Small intestine (tissue), 7 donors: Measurements from ENCODE around the gene TBKBP1. TPM values are rescaled to one million over a fixed set of nuclear protein-coding genes. Genes with fewer than 3 reads are reported as not detected.
"Not testable (repeated sequence)": the region's sequence is repeated elsewhere in the genome, so short reads cannot be mapped to it uniquely, and the experiment has no call there.

ENCODE experiments used
- DNase-seq, 2 donors: peaks; one replicate each; pipeline versions ENCODE4 v3.0.0 to v3.0.0-alpha.2; 2013
- FAIRE-seq: peaks from 2 replicates; lab custom pipeline; 2012; peaks lifted over from hg19 to GRCh38; lab: Jason Lieb, UNC
- H3K27ac ChIP-seq, 3 donors: one replicate each; pipeline ENCODE4 v1.5.1; 2013; ENCODE audit warnings: low read length in 2 of 3, mild to moderate bottlenecking in 2 of 3, control low read depth in 1 of 3, inconsistent platforms in 1 of 3, low read depth in 1 of 3, moderate library complexity in 1 of 3
- H3K27me3 ChIP-seq, 3 donors: one replicate each; pipeline ENCODE4 v1.6.1; 2013; ENCODE audit warnings: low read length in 3 of 3, inconsistent platforms in 1 of 3; ENCODE audit not compliant: control insufficient read depth in 3 of 3, insufficient read depth in 3 of 3
- H3K36me3 ChIP-seq, 3 donors: one replicate each; pipeline ENCODE4 v1.6.1; 2013; ENCODE audit warnings: low read length in 3 of 3, inconsistent platforms in 1 of 3, low read depth in 1 of 3, mild to moderate bottlenecking in 1 of 3, moderate library complexity in 1 of 3; ENCODE audit not compliant: control insufficient read depth in 3 of 3, insufficient read depth in 2 of 3
- H3K4me1 ChIP-seq, 3 donors: one replicate each; pipeline ENCODE4 v1.6.1; 2013; ENCODE audit warnings: low read length in 2 of 3, inconsistent platforms in 1 of 3, low read depth in 1 of 3, mild to moderate bottlenecking in 1 of 3, moderate library complexity in 1 of 3; ENCODE audit not compliant: control insufficient read depth in 3 of 3, insufficient read depth in 2 of 3
- H3K4me3 ChIP-seq, 3 donors: one replicate each; pipeline ENCODE4 v1.5.1; 2013; ENCODE audit warnings: low read length in 3 of 3, control low read depth in 1 of 3, inconsistent platforms in 1 of 3, low read depth in 1 of 3, mild to moderate bottlenecking in 1 of 3, moderate library complexity in 1 of 3
- H3K9me3 ChIP-seq, 2 donors: one replicate each; pipeline ENCODE4 v1.6.1; 2013; ENCODE audit warnings: low read depth in 1 of 2, low read length in 1 of 2; ENCODE audit not compliant: control insufficient read depth in 2 of 2, insufficient read depth in 1 of 2
- WGBS, 3 donors: extraction: QIAGEN DNeasy Blood & Tissue Kit; methylation state at CpG; one replicate each; pipeline ENCODE4 v1.1.7; 2013; 5-methylcytosine and 5-hydroxymethylcytosine counted together
- polyA plus RNA-seq, 4 donors: library from polyadenylated mRNA; stranded (reverse) in 3 of 4; unstranded in 1 of 4; fragments of 200-250 nt in 3 of 4; fragments of 120-200 nt in 1 of 4; gene quantifications; one replicate each; pipeline versions ENCODE4 v1.2.1 to v1.2.3, GENCODE V29; 2013
- donor health status: healthy with polysubstance abuse.
- donor health status: control.
- donor health status: control.
- donor health status: Bipolar disorder and iron deficiency.
- donor health status: healthy.

The TBKBP1 gene
- polyA plus RNA-seq, 4 donors = 0.22 to 7.5 (median 4.5) TPM

GRCh38 chr17:47670064-47670463 lies 23.9 kb upstream of the TBKBP1 start:
- Histone ChIP-seq H3K4me3 (no peak overlapping the region), H3K27me3 (no peaks in the 10 kb centered on the region), H3K9me3 (no peaks in the 10 kb centered on the region), H3K27ac (peak overlapping the region in 1 of 3 donors; percentile 49), H3K36me3 (peaks cover 31 to 59% (median 40%) of the 10 kb centered on the region in 3 donors), H3K4me1 (no peaks in the 10 kb centered on the region)
- 21 to 28% (median 25%) methylated on average over 1 of the region's 1 CpG for WGBS, 3 donors
- DNase-seq (no peak), FAIRE-seq (no peak)

GRCh38 chr17:47674499-47674898 lies 19.5 kb upstream of the TBKBP1 start:
- no peak overlapping the region for H3K4me3 ChIP-seq
- no peak overlapping the region for H3K27ac ChIP-seq
- no peaks in the 10 kb centered on the region for H3K27me3 ChIP-seq
- H3K4me1 ChIP-seq = no peaks in the 10 kb centered on the region
- H3K9me3 ChIP-seq = no peaks in the 10 kb centered on the region
- 85 to 88% (median 86%) methylated on average over 4 of the region's 4 CpGs for WGBS, 3 donors
- DNase-seq (no peak), FAIRE-seq (no peak)
- peaks cover 49 to 55% (median 51%) of the 10 kb centered on the region in 3 donors for H3K36me3 ChIP-seq

DNA sequence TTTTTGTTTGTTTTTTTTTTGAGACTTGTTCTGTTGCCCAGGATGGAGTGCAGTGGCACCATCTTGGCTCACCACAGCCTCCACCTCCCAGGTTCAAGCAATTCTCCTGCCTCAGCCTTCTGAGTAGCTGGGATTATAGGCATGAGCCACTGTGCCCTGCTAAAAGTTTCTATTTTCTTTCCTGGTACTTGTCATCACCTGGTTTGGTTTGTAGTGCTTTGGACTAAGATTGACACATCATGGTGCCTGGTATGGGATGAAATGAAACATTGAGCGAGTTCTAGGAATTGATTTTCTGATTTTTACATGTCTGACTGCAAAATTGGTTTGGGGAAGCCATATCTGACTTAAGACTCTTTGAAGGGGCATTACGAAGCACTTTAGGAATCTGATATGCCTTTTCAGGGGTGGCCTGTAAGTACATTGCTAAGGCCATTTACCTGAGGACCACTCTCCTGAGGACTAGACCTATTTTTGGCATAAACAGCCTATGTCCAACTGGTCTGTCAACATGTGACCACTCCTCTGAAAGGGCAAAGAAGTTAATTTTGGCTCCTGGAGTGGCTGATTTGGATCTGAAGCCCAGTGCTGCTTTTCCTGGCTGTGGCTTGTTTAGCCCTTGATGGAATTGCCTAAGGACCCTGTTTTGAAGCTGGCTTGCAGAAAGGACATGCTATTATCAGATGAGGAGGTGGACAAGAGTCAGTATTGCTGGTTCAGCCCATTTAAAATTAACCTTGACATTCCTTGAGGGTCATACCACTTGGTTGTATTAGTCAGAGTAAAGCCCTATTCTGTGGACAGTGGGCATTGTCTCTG lies 18.4 kb upstream of the TBKBP1 start:
- DNase-seq = no peak
- Histone ChIP-seq H3K4me3 (peak overlapping the region in 1 of 3 donors; percentile 13), H3K9me3 (no peaks in the 10 kb centered on the region), H3K27ac (no peak overlapping the region), H3K27me3 (no peaks in the 10 kb centered on the region), H3K36me3 (peaks cover 51 to 53% (median 53%) of the 10 kb centered on the region in 3 donors), H3K4me1 (no peaks in the 10 kb centered on the region)
- 95 to 96% (median 96%) methylated on average over 2 of the region's 2 CpGs for whole genome bisulfite sequencing, 3 donors
- no peak for FAIRE-seq

DNA sequence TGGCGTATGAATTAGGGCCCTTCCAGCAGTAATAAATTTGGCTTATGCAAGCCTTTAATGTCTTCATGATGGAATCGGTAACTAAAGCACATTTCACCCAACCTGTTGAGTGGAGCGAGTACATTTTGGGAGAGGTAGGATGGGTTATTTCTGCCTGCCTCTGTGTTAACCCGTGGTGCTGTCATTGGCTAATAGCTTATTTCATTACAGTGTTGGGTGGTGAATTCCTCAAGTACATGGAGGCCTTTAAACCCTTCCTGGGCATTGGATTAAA lies 17.8 kb upstream of the TBKBP1 start:
- H3K36me3 ChIP-seq = peaks cover 51 to 53% (median 52%) of the 10 kb centered on the region in 3 donors
- H3K4me3 ChIP-seq = peak overlapping the region in 1 of 3 donors; percentile 13
- DNase-seq = no peak
- H3K4me1 ChIP-seq = no peaks in the 10 kb centered on the region
- WGBS, 3 donors = 96 to 97% (median 97%) methylated on average over 4 of the region's 4 CpGs
- H3K27me3 ChIP-seq = no peaks in the 10 kb centered on the region
- H3K9me3 ChIP-seq = no peaks in the 10 kb centered on the region
- no peak overlapping the region for H3K27ac ChIP-seq
- FAIRE-seq = no peak

DNA sequence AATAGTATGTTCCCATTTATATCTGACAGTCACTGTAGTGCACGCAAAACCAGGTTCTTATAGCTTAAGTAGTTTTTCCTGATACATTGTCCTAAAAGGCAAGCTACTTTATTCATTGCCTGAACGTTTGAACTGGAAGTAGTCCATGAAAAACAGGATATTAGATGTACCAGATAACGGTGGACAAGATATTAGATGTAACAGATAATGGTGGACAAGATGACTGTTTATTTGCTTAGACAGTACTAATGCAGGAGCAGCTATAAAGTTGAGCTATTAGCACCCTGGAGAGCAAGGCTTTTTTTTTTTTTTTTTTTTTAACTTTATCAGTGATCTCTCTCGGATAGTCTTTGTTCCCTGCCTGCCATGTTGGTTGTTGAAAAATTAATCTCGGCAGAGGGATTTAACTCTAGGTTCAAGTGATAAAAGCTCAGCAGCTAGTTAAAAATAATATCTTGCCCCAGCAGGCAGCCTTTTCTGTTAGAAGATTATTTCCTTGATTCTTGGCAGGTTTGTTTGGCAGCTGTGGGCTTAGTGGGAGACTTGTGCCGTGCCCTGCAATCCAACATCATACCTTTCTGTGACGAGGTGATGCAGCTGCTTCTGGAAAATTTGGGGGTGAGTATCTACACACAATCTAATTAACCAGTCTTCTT lies 17.3 kb upstream of the TBKBP1 start:
- no peaks in the 10 kb centered on the region for H3K27me3 ChIP-seq
- no peak for DNase-seq
- H3K4me1 ChIP-seq = no peaks in the 10 kb centered on the region
- H3K4me3 ChIP-seq = peak overlapping the region in 1 of 3 donors; percentile 13
- peaks cover 50 to 53% (median 50%) of the 10 kb centered on the region in 3 donors for H3K36me3 ChIP-seq
- FAIRE-seq = no peak
- WGBS, 3 donors = 78 to 84% (median 80%) methylated on average over 7 of the region's 7 CpGs
- H3K27ac ChIP-seq = no peak overlapping the region
- H3K9me3 ChIP-seq = no peaks in the 10 kb centered on the region

DNA sequence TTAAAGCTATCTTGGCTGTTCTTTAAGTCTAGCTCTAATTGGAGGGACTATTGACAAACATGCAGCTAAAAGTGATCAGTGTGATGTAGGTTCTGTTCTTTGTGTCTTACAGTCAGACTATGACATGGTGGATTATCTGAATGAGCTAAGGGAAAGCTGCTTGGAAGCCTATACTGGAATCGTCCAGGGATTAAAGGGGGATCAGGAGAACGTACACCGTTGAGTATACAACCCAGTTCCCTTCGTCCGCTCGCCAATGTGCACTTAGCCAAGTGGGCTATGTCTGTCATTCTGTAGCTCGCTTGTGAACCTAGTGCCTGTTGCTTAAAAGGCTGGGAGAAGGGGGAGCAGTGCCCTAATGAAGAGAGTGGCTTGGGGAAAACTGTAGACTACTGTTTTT lies 15.8 kb upstream of the TBKBP1 start:
- FAIRE-seq = no peak
- Histone ChIP-seq H3K36me3 (peaks cover 44 to 50% (median 45%) of the 10 kb centered on the region in 3 donors), H3K27ac (no peak overlapping the region), H3K27me3 (no peaks in the 10 kb centered on the region), H3K4me3 (no peak overlapping the region), H3K4me1 (no peaks in the 10 kb centered on the region), H3K9me3 (no peaks in the 10 kb centered on the region)
- DNase-seq = no peak
- WGBS, 3 donors = 83 to 87% (median 84%) methylated on average over 7 of the region's 7 CpGs

GRCh38 chr17:47682138-47682537 lies 11.8 kb upstream of the TBKBP1 start:
- H3K27ac ChIP-seq = no peak overlapping the region
- no peaks in the 10 kb centered on the region for H3K9me3 ChIP-seq
- no peak overlapping the region for H3K4me3 ChIP-seq
- peaks cover 26 to 33% (median 33%) of the 10 kb centered on the region in 3 donors for H3K36me3 ChIP-seq
- no peaks in the 10 kb centered on the region for H3K27me3 ChIP-seq
- DNase-seq (no peak), FAIRE-seq (no peak)
- no peaks in the 10 kb centered on the region for H3K4me1 ChIP-seq
- 94 to 98% (median 96%) methylated on average over 2 of the region's 2 CpGs for WGBS, 3 donors

GRCh38 chr17:47682727-47683126 lies 11.2 kb upstream of the TBKBP1 start:
- WGBS, 3 donors = 73 to 81% (median 79%) methylated on average over 4 of the region's 4 CpGs
- H3K4me1 ChIP-seq, H3K27me3 ChIP-seq, DNase-seq, H3K27ac ChIP-seq, H3K9me3 ChIP-seq, H3K4me3 ChIP-seq, FAIRE-seq: not testable (repeated sequence)
- H3K36me3 ChIP-seq = peaks cover 22 to 31% (median 30%) of the 10 kb centered on the region in 3 donors
